Hematopoietic multipotent progenitor cell (in vitro differentiated cells): ENCODE results near the gene CYP26C1. TPM values are rescaled to one million over a fixed set of nuclear protein-coding genes. Genes with fewer than 3 reads are reported as not detected.
"Not testable (repeated sequence)": the region's sequence is repeated elsewhere in the genome, so short reads cannot be mapped to it uniquely, and the experiment has no call there.

Experiments used
- DNase-seq, 3 donors: peaks; one replicate each; pipeline ENCODE4 v3.0.0-alpha.2; 2011 to 2015; ENCODE audit warnings: low read depth in 2 of 3, low spot score in 2 of 3
- total RNA-seq: library from RNA; depleted of rRNA; stranded (reverse); fragments of >200 nt; gene quantifications from one replicate; pipeline ENCODE4 v1.2.3, GENCODE V29; 2012

Gene CYP26C1
- total RNA-seq, 1 donor = 0.54 TPM

DNA sequence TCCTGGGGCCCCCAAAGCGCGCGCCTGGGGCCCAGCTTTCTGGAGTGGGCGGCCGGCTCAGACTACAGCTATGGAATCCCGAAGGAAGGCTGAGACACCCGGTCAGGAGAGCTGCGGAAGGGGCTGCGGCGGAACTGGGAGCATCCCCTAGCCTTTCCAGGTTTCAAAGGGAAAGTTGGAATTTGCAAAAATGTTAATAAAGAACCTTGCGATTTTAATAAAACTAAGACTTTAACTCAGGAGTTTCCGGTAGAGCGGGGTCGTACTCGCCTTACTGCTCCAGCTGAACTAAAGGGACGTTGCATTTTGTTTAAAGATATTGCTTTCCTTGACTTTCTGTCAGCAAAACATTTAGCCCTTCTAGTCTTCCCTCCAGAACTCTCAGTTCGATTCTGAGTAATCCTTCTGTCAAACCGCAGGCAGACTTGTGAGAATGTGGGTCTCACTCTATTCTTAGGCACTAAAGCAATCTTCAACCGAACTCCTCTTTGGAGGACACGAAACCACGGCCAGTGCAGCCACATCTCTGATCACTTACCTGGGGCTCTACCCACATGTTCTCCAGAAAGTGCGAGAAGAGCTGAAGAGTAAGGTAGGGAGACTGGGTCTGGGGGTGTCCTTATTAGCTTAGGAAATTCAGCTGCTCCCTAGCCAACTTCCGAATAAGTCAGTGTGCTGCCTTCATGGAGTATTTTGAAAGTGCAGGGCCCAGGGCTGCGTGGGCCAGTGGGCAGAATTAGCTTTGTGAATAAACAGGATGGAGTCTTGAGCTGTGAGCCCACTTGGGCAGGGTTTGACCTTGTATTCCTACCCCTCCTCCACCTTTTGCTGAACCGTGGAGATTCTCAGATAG, 15.0 kb downstream of the CYP26C1 start:
- no peak for DNase-seq

DNA sequence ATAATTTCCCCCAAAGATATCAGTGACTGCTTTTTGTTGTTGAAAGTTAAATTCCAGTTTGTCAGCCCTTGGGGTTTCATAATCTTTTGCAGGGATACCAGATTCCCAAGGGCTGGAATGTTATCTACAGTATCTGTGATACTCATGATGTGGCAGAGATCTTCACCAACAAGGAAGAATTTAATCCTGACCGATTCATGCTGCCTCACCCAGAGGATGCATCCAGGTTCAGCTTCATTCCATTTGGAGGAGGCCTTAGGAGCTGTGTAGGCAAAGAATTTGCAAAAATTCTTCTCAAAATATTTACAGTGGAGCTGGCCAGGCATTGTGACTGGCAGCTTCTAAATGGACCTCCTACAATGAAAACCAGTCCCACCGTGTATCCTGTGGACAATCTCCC, 16.3 kb downstream of the CYP26C1 start:
- DNase-seq = no peak

GRCh38 chr10:93077860-93078337, 17.3 kb downstream of the CYP26C1 start:
- DNase-seq = no peak

GRCh38 chr10:93079663-93080349, 19.2 kb downstream of the CYP26C1 start:
- no peak for DNase-seq

GRCh38 chr10:93080350-93081046, 19.9 kb downstream of the CYP26C1 start:
- peak in 2 of 3 donors; percentile 24 to 62 for DNase-seq

- DNase-seq = no peak
These were observed 20.7 kb downstream of the CYP26C1 start for GRCh38 chr10:93081318-93081717.

DNA sequence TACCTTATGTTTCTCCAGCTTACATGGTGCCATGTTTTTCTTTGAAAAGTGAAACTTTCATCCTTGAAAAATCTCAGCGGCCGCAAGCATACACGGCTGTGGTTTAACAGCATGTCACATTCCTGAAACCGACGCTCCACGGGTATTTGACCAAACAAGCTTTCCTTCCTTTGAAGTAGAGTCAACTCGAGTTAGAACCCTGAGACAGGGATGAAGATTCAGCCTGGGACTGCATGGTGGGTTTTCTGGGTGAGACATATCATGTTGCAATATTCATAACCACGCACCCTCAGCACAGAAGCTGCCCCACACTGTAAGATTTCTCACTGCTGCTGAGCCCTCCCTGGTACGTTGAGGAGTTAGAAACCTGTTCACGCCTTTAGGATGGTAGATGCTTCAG, 21.2 kb downstream of the CYP26C1 start:
- DNase-seq = no peak

GRCh38 chr10:93083743-93084539, 23.3 kb downstream of the CYP26C1 start:
- no peak for DNase-seq

- DNase-seq = no peak
These were observed 24.8 kb downstream of the CYP26C1 start for GRCh38 chr10:93085272-93085859.

DNA sequence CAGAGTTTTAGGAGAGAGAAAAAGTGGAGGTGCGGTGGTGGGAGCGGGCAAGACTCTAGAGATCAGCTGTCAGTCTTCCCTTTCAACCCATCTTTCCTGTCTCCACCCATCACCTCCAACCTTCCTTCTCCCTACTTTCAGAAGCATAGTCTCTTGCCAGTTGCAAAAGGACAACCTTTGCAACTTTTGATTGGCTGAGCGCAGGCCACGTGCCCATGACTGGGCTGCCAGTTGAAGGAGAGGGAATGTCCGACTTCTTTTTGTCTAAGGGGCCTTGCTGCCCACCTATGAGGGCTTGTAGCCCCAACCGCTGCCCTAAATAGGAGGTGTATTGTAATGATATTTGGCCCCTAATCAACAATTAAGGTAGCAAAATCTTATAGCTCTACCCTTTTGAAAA, 25.7 kb downstream of the CYP26C1 start:
- no peak for DNase-seq

GRCh38 chr10:93087846-93088245, 27.2 kb downstream of the CYP26C1 start:
- no peak for DNase-seq

- no peak for DNase-seq
These were observed 27.9 kb downstream of the CYP26C1 start for GRCh38 chr10:93088466-93088865.

DNA sequence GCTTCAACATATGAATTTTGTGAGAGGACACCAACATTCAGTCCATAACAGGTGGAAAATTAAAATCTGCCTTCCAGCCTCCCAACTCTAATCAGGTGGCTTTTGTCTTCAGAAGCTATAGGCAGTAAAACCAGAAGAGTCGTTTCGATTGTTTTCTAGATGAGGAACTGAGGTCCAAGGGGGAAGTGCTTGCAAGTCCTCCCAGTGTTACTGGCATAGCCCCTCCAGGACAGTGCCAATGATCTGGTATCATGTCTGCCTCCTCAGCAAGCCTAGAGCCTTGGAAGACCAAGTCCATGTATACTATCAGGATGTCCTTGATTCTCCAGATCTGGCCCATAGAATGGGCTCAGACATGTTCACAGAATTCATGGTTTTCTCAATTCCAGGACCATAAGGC, 30.0 kb downstream of the CYP26C1 start:
- no peak for DNase-seq

GRCh38 chr10:93091960-93092359, 31.4 kb downstream of the CYP26C1 start:
- DNase-seq = no peak

- DNase-seq = no peak
These were observed 34.6 kb downstream of the CYP26C1 start for GRCh38 chr10:93095225-93095624.

DNA sequence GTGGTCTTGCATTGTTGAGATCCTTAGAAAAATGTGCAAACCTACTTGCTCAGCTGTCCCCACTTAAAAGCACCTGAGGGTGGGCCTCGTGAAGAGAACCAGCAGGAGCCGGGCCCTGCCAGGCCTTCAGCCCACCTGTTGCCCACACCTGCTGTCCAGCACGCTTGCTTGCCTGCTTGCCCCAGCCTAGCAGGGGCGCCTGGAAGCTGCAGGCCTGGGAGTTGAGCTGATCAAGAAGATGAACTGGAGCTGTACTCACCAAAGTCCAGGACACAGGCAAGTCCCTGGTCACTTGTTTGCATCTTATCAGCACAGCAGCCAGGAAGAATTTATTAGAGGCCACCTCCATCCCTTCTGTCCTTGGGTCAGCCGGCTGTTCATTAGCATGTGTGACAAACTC, 36.3 kb downstream of the CYP26C1 start:
- DNase-seq = no peak

- no peak for DNase-seq
These were observed 36.8 kb downstream of the CYP26C1 start for GRCh38 chr10:93097386-93097785.

GRCh38 chr10:93098816-93099215, 38.2 kb downstream of the CYP26C1 start:
- no peak for DNase-seq

DNA sequence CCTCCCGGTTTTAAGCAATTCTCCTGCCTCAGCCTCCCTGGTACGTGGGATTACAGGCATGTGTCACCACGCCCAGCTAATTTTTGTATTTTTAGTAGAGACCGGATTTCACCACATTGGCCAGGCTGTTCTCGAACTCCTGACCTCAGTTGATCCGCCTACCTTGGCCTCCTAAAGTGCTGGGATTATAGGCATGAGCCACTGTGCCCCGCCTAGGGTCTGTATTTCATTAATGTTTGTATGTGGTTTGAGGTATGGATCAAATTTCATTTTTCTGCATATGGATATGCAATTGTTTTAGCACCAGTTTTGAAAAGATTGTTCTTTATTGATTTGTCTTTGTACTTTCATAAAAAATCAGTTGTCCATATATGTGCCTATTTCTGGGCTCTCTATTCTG, 39.1 kb downstream of the CYP26C1 start:
- DNase-seq = no peak

GRCh38 chr10:93101148-93101547, 40.5 kb downstream of the CYP26C1 start:
- not testable (repeated sequence) for DNase-seq
